T-helper 1 cell treated with Interleukin-12 subunit alpha and Interleukin-12 subunit beta and Interleukin-4 antibody, amounts not matched to agents 30 μg/mL and 1 μg/mL, for 36 hours (primary cell): Measurements from ENCODE around the gene MAPK8.
"Not testable (repeated sequence)": the region's sequence is repeated elsewhere in the genome, so short reads cannot be mapped to it uniquely, and the experiment has no call there.

Experiments
- H3K27ac Mint-ChIP-seq: one replicate; pipeline ENCODE4 v1.8.0; 2021; ENCODE audit warnings: mild to moderate bottlenecking, mixed read lengths
- H3K27me3 Mint-ChIP-seq: one replicate; pipeline ENCODE4 v1.8.0; 2021; ENCODE audit warnings: low read depth, mixed read lengths
- H3K36me3 Mint-ChIP-seq: one replicate; pipeline ENCODE4 v1.8.0; 2021; ENCODE audit warnings: low read depth, mixed read lengths
- H3K4me1 Mint-ChIP-seq: one replicate; pipeline ENCODE4 v1.8.0; 2021; ENCODE audit warnings: low read depth, mixed read lengths
- H3K4me3 Mint-ChIP-seq: one replicate; pipeline ENCODE4 v1.8.0; 2021; ENCODE audit warnings: mild to moderate bottlenecking, moderate library complexity, mixed read lengths
- H3K9me3 Mint-ChIP-seq: one replicate; pipeline ENCODE4 v1.8.0; 2021; ENCODE audit warnings: mixed read lengths

The MAPK8 gene

GRCh38 chr10:48336978-48337599 is 30.6 kb downstream of the MAPK8 start:
- Mint-ChIP-seq H3K27me3 (peaks cover 3% of the 10 kb centered on the region), H3K4me3 (no peak overlapping the region), H3K9me3 (peaks cover 5% of the 10 kb centered on the region), H3K4me1 (peaks cover 15% of the 10 kb centered on the region), H3K27ac (no peak overlapping the region), H3K36me3 (peaks cover 3% of the 10 kb centered on the region)

DNA sequence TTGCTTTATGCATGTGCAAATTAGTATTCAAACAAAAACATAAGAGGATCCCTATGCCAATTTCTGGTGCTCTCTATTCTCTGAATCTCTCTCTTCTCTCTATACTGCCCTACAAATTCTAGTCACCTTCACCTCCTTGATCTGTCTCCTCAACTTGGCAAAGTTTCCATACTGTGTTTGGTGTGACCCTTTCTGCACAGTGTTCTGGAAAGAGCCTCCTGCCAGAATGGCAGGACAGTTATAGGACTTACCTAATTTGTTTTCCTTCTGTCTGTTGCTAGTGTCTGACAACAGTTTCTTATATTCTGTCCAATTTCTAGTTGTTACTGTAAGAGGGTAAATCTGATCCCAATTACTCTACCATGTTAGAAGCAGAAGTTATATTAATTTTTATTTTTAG is 34.3 kb downstream of the MAPK8 start:
- H3K9me3 Mint-ChIP-seq: no peaks in the 10 kb centered on the region
- peaks cover 14% of the 10 kb centered on the region for H3K4me1 Mint-ChIP-seq
- H3K36me3 Mint-ChIP-seq: peaks cover 1% of the 10 kb centered on the region
- no peak overlapping the region for H3K27ac Mint-ChIP-seq
- no peak overlapping the region for H3K4me3 Mint-ChIP-seq
- peaks cover 3% of the 10 kb centered on the region for H3K27me3 Mint-ChIP-seq

GRCh38 chr10:48343106-48343505 is 36.6 kb downstream of the MAPK8 start:
- H3K4me3 Mint-ChIP-seq: no peak overlapping the region
- H3K27me3 Mint-ChIP-seq: peaks cover 3% of the 10 kb centered on the region
- peaks cover 4% of the 10 kb centered on the region for H3K36me3 Mint-ChIP-seq
- H3K27ac Mint-ChIP-seq: no peak overlapping the region
- peaks cover 8% of the 10 kb centered on the region for H3K9me3 Mint-ChIP-seq
- peaks cover 14% of the 10 kb centered on the region for H3K4me1 Mint-ChIP-seq

- H3K27ac Mint-ChIP-seq: no peak overlapping the region
Observed at GRCh38 chr10:48343921-48344598, 37.6 kb downstream of the MAPK8 start.

DNA sequence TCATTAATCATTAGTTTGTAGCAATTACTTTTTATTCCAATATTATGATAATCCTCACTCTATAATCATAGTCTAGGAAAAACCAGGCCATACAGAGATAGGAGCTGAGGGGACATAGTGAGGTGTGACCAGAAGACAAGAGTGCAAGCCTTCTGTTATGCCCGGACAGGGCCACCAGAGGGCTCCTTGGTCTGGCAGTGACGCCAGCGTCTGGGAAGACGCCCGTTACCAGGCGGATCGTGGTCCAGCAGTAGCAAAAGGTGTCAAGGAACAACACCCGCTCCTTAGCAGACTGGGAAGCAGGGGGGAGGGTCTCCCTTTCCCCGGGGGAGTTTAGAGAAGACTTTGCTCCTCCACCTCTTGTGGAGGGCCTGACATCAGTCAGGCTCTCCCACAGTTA is 39.8 kb downstream of the MAPK8 start:
- H3K4me3 Mint-ChIP-seq, H3K27me3 Mint-ChIP-seq, H3K36me3 Mint-ChIP-seq, H3K27ac Mint-ChIP-seq, H3K4me1 Mint-ChIP-seq: not testable (repeated sequence)
- peaks cover 22% of the 10 kb centered on the region for H3K9me3 Mint-ChIP-seq

More at GRCh38 chr10:48343921-48344598, 37.6 kb downstream of the MAPK8 start:
- H3K9me3 Mint-ChIP-seq: peaks cover 16% of the 10 kb centered on the region
- peaks cover 9% of the 10 kb centered on the region for H3K4me1 Mint-ChIP-seq
- H3K27me3 Mint-ChIP-seq: peaks cover 3% of the 10 kb centered on the region
- H3K4me3 Mint-ChIP-seq: no peak overlapping the region
- peaks cover 6% of the 10 kb centered on the region for H3K36me3 Mint-ChIP-seq

DNA sequence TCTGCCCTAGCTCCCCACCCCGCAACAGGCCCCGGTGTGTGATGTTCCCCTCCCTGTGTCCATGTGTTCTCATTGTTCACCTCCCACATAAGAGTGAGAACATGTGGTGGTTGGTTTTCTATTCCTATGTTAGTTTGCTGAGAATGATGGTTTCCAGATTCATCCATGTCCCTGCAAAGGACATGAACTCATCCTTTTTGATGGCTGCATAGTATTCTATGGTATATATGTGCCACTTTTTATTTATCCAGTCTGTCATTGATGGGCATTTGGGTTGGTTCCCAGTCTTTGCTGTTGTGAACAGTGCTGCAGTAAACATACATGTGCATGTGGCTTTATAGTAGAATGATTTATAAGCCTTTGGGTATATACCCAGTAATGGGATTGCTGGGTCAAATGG is 41.1 kb downstream of the MAPK8 start:
- H3K27me3 Mint-ChIP-seq, H3K4me1 Mint-ChIP-seq, H3K27ac Mint-ChIP-seq, H3K4me3 Mint-ChIP-seq, H3K36me3 Mint-ChIP-seq: not testable (repeated sequence)
- peaks cover 22% of the 10 kb centered on the region for H3K9me3 Mint-ChIP-seq

DNA sequence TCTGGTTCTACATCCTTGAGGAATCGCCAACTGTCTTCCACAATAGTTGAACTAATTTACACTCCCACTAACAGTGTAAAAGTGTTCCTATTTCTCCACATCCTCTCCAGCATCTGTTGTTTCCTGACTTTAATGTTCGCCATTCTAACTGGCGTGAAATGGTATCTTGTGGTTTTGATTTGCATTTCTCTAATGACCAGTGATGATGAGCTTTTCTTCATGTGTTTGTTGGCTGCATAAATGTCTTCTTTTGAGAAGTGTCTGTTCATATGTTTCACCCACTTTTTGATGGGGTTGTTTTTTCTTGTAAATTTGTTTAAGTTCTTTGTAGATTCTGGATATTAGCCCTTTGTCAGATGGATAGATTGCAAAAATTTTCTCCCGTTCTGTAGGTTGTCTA is 41.5 kb downstream of the MAPK8 start:
- H3K36me3 Mint-ChIP-seq, H3K4me1 Mint-ChIP-seq, H3K27me3 Mint-ChIP-seq, H3K4me3 Mint-ChIP-seq, H3K27ac Mint-ChIP-seq: not testable (repeated sequence)
- H3K9me3 Mint-ChIP-seq: peaks cover 25% of the 10 kb centered on the region

DNA sequence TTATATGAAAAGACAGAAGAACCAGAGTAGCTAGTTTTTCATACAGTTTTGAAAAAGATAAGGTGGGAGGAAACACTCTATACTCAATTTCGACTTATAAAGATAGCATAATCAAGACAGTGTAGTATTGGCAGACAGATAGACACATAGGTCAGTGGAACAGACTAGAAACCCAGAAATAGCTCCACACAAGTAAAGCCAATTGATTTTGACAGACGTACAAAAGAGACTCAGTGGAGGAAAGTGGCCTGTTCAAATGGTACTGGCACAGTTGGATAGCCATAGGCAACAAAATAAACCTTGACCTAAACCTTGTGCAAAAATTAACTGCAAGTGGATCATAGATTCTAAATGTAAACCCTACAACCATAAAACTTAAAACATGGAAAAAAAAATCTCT is 46.8 kb downstream of the MAPK8 start:
- H3K27ac Mint-ChIP-seq: no peak overlapping the region
- peaks cover 4% of the 10 kb centered on the region for H3K36me3 Mint-ChIP-seq
- peaks cover 21% of the 10 kb centered on the region for H3K9me3 Mint-ChIP-seq
- peaks cover 3% of the 10 kb centered on the region for H3K4me1 Mint-ChIP-seq
- H3K27me3 Mint-ChIP-seq: no peaks in the 10 kb centered on the region
- H3K4me3 Mint-ChIP-seq: no peak overlapping the region

- peaks cover 8% of the 10 kb centered on the region for H3K9me3 Mint-ChIP-seq
- H3K4me3 Mint-ChIP-seq: no peak overlapping the region
- no peak overlapping the region for H3K27ac Mint-ChIP-seq
- no peaks in the 10 kb centered on the region for H3K27me3 Mint-ChIP-seq
- peaks cover 3% of the 10 kb centered on the region for H3K4me1 Mint-ChIP-seq
- H3K36me3 Mint-ChIP-seq: no peaks in the 10 kb centered on the region
Observed at GRCh38 chr10:48357631-48358030, 51.2 kb downstream of the MAPK8 start.

- Mint-ChIP-seq H3K27me3 (no peaks in the 10 kb centered on the region), H3K9me3 (peaks cover 6% of the 10 kb centered on the region), H3K4me1 (peaks cover 3% of the 10 kb centered on the region)
Observed at GRCh38 chr10:48358162-48358561, 51.7 kb downstream of the MAPK8 start.

GRCh38 chr10:48358838-48359237 is 52.4 kb downstream of the MAPK8 start:
- H3K36me3 Mint-ChIP-seq: no peaks in the 10 kb centered on the region

More at GRCh38 chr10:48358162-48358561, 51.7 kb downstream of the MAPK8 start:
- Mint-ChIP-seq H3K4me3 (no peak overlapping the region), H3K36me3 (no peaks in the 10 kb centered on the region), H3K27ac (no peak overlapping the region)

DNA sequence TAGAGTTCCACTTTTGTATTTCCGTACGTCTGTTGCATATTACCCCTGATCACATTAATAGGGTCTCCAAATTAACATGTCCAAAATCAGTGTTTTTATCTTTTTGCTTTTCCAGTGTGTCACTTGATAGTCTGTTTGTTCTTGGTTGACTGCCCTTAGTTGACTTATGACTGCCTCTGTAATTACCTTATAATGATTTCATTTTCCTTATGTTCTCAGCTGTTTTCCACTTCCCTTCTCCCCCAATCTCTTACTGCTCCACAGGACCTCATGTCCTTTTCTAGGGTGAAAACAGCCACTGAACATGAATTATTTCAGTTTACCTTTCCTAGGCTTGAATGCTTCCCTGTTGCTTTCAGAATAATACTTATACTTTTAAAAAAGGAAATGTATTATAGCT is 54.7 kb downstream of the MAPK8 start:
- no peaks in the 10 kb centered on the region for H3K9me3 Mint-ChIP-seq
- no peak overlapping the region for H3K4me3 Mint-ChIP-seq
- H3K27me3 Mint-ChIP-seq: no peaks in the 10 kb centered on the region
- peaks cover 4% of the 10 kb centered on the region for H3K4me1 Mint-ChIP-seq
- H3K27ac Mint-ChIP-seq: no peak overlapping the region
- no peaks in the 10 kb centered on the region for H3K36me3 Mint-ChIP-seq

More at GRCh38 chr10:48358838-48359237, 52.4 kb downstream of the MAPK8 start:
- Mint-ChIP-seq H3K4me1 (peaks cover 4% of the 10 kb centered on the region), H3K4me3 (no peak overlapping the region), H3K27me3 (no peaks in the 10 kb centered on the region), H3K27ac (no peak overlapping the region), H3K9me3 (peaks cover 6% of the 10 kb centered on the region)

DNA sequence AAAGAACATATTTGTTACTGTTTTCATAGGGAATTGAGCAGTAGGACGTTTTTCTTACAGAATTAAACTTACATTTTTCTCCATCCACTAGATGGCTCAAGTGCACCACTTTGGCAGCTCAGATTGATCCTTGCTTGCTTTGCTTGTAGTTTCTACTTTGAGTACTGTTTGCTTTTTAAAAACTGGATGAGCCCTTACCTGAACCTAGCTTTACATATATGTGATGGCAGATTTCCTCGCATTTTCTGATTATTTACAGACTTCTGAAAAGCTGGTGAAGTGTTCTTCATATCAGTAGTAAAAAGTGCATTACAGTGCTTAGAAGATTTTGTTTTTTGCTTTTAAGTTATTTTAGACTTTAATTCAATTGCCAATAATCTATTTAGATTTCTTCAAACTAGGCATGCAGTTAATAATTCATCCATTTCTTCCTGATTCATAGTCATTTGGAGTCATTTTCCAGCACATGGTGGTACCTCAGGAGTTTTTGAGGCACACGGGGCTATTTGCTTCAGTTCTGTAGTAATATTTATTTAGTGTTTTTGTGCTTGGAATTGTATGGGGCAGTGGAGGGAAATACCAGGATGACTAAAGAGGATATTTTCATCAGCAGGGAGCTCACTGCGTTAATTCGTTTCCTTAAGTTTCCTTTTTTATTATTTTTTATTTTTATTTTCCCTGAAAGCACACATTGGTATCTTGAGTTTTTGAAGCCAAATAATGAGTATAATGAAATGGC is 57.3 kb downstream of the MAPK8 start:
- Mint-ChIP-seq H3K27ac (no peak overlapping the region), H3K4me1 (peaks cover 1% of the 10 kb centered on the region), H3K4me3 (no peak overlapping the region), H3K9me3 (no peaks in the 10 kb centered on the region), H3K36me3 (no peaks in the 10 kb centered on the region), H3K27me3 (no peaks in the 10 kb centered on the region)

DNA sequence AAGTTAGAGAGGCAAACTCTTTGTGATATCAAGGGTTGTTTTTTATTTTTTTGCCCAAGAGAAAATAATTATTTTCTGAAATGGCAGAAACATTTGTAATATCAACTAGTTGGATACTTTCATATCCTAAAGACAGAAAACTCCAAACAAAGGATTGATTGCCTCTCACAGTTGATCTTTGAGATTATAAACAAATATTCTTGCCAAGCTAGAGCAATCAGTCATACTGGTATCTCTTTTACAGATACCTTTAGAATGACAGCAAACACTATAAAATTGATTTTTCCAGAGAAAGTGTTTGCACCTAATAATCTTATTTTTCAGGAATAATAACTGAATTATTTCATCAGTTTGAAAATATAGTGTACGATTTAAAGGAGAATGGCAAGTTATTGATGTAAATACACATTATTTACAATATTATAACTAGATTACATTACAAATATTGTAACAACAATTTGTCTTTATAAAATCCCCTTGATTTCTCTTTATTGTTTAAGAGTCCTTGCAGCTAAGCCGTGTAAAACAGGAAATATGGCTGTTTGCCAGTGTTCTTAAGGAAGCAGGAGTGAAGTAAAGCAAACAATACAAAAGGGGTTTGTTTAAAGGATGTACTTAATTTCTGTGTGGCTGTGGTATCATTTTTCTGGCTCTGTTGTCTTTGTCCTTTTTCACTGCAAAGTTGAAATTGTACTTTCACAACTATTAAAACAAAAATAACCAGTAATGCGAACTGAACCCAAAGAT is 58.4 kb downstream of the MAPK8 start:
- Mint-ChIP-seq H3K27me3 (no peaks in the 10 kb centered on the region), H3K36me3 (no peaks in the 10 kb centered on the region), H3K9me3 (no peaks in the 10 kb centered on the region), H3K4me1 (peaks cover 1% of the 10 kb centered on the region), H3K27ac (no peak overlapping the region), H3K4me3 (no peak overlapping the region)
